ENCODE measurements around the gene MAD1L1.

DNA sequence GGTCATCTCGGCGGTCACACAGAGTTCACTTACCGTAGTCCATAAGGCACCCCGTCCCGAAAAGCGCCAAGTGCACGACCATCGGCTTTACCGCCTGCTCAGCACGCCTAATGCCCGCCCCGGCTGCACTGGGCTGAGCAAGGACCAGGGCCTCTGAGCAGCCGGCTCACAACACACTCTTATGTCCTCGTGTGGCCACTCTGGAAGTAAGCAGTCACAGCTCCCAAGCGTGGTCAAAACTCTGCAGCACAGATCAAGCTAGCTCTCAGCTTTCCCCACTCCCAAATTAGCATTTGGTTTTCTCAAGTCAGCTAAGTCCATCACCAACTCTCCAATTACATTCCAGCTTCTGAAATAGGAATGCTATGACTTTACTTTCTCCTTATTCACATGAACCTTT, 57.7 kb downstream of the MAD1L1 start:
- TF ChIP-seq, protein P1, sequence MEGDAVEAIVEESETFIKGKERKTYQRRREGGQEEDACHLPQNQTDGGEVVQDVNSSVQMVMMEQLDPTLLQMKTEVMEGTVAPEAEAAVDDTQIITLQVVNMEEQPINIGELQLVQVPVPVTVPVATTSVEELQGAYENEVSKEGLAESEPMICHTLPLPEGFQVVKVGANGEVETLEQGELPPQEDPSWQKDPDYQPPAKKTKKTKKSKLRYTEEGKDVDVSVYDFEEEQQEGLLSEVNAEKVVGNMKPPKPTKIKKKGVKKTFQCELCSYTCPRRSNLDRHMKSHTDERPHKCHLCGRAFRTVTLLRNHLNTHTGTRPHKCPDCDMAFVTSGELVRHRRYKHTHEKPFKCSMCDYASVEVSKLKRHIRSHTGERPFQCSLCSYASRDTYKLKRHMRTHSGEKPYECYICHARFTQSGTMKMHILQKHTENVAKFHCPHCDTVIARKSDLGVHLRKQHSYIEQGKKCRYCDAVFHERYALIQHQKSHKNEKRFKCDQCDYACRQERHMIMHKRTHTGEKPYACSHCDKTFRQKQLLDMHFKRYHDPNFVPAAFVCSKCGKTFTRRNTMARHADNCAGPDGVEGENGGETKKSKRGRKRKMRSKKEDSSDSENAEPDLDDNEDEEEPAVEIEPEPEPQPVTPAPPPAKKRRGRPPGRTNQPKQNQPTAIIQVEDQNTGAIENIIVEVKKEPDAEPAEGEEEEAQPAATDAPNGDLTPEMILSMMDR (conservative IDR thresholded peaks at IDR 0.05), result no peak
- no peak for TF ChIP-seq ZFX (IDR thresholded peaks at IDR 0.05)

Measured in C4-2B (cell line).